Measurements from ENCODE around the gene UNC5A.

The UNC5A gene

DNA sequence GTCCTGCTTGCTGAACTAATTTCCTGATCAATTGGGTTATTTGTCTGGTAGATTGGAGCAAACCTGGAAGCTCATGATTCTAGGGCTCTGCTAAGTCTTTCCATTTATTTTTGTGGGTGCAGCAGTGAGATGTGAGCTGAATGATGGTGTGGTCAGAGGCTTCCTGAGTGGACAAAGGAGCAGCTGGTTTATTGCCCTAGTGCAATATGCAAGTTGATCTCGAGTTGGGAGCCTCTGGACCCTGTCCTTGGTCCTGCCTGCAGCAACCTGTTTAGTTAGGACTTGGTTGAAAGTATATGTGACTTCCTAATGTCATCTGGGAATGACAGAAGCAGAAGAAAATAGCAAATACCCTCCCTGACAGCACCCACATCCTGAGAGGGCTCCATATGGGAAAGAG, 4.2 kb upstream of the UNC5A start:
- H2BK5ac ChIP-seq (ENCODE audit: low read depth, low read length, poor library complexity): no peak overlapping the region
- no peak overlapping the region for H4K8ac ChIP-seq (ENCODE audit: low read depth, low read length)
- no peak overlapping the region for H3K27ac ChIP-seq (ENCODE audit: low read depth, low read length)
- H3K4ac ChIP-seq (ENCODE audit: low read depth, low read length): no peak overlapping the region
- H2BK120ac ChIP-seq (ENCODE audit: insufficient read depth, low read length, poor library complexity): no peak overlapping the region
- H3K27me3 ChIP-seq (ENCODE audit: insufficient read depth, low read length): peaks cover 29% of the 10 kb centered on the region
- H3K79me2 ChIP-seq (ENCODE audit: control insufficient read depth, insufficient read depth, low read length, poor library complexity): no peaks in the 10 kb centered on the region
- DNase-seq: peak; percentile 9 to 41
- H3K14ac ChIP-seq (ENCODE audit: low read length): no peak overlapping the region
- H3K36me3 ChIP-seq (ENCODE audit: control insufficient read depth in 1 of 2, insufficient read depth in 2 of 2, low read length in 2 of 2): no peaks in the 10 kb centered on the region
- no peak overlapping the region for H3K4me2 ChIP-seq (ENCODE audit: low read length)
- H4K91ac ChIP-seq (ENCODE audit: low read depth, low read length): no peak overlapping the region
- H3K23ac ChIP-seq (ENCODE audit: low read length): no peak overlapping the region
- WGBS (ENCODE audit: extremely low coverage, insufficient coverage, insufficient read length): no CpG with 5 or more reads among the region's 1 CpG
- H4K12ac ChIP-seq (ENCODE audit: low read depth, low read length): no peak overlapping the region
- no peak overlapping the region for H2AK5ac ChIP-seq (ENCODE audit: low read length)
- no peak overlapping the region for H2AFZ ChIP-seq (ENCODE audit: insufficient read depth, low read length, poor library complexity)
- H3K4me1 ChIP-seq (ENCODE audit: control insufficient read depth in 1 of 2, insufficient read depth in 2 of 2, low read length in 2 of 2): peaks cover 6 to 8% of the 10 kb centered on the region in 2 experiments
- no peak overlapping the region for H3K18ac ChIP-seq (ENCODE audit: low read length)
- H3K9me3 ChIP-seq (ENCODE audit: insufficient read depth, low read depth, low read length): peaks cover 4% of the 10 kb centered on the region
- no peak overlapping the region for H2BK12ac ChIP-seq (ENCODE audit: low read length)
- no peaks in the 10 kb centered on the region for H3K79me1 ChIP-seq (ENCODE audit: low read length)
- no peak overlapping the region for H3K9ac ChIP-seq (ENCODE audit: low read length)
- H3K4me3 ChIP-seq (ENCODE audit: low read depth, low read length): no peak overlapping the region

GRCh38 chr5:176809544-176810080, 747 bp upstream of the UNC5A start:
- Histone ChIP-seq H2BK12ac (ENCODE audit: low read length) (no peak overlapping the region), H2AK5ac (ENCODE audit: low read length) (no peak overlapping the region), H2AFZ (ENCODE audit: insufficient read depth, low read length, poor library complexity) (no peak overlapping the region), H3K9me3 (ENCODE audit: insufficient read depth, low read depth, low read length) (peaks cover 5% of the 10 kb centered on the region), H2BK120ac (ENCODE audit: insufficient read depth, low read length, poor library complexity) (no peak overlapping the region), H3K4me3 (ENCODE audit: low read depth, low read length) (no peak overlapping the region), H4K12ac (ENCODE audit: low read depth, low read length) (no peak overlapping the region), H3K18ac (ENCODE audit: low read length) (no peak overlapping the region), H3K4me1 (ENCODE audit: control insufficient read depth in 1 of 2, insufficient read depth in 2 of 2, low read length in 2 of 2) (peaks cover 6 to 8% of the 10 kb centered on the region in 2 experiments), H2BK5ac (ENCODE audit: low read depth, low read length, poor library complexity) (no peak overlapping the region), H3K23ac (ENCODE audit: low read length) (no peak overlapping the region), H3K79me1 (ENCODE audit: low read length) (no peaks in the 10 kb centered on the region), H3K14ac (ENCODE audit: low read length) (no peak overlapping the region), H3K27me3 (ENCODE audit: insufficient read depth, low read length) (peaks cover 42% of the 10 kb centered on the region), H3K9ac (ENCODE audit: low read length) (peak overlapping the region; percentile 31), H3K79me2 (ENCODE audit: control insufficient read depth, insufficient read depth, low read length, poor library complexity) (no peaks in the 10 kb centered on the region), H4K8ac (ENCODE audit: low read depth, low read length) (no peak overlapping the region), H3K4me2 (ENCODE audit: low read length) (peak overlapping the region; percentile 95), H3K4ac (ENCODE audit: low read depth, low read length) (no peak overlapping the region), H3K36me3 (ENCODE audit: control insufficient read depth in 1 of 2, insufficient read depth in 2 of 2, low read length in 2 of 2) (no peaks in the 10 kb centered on the region), H4K91ac (ENCODE audit: low read depth, low read length) (no peak overlapping the region), H3K27ac (ENCODE audit: low read depth, low read length) (no peak overlapping the region)
- no CpG with 5 or more reads among the region's 48 CpGs for WGBS (ENCODE audit: extremely low coverage, insufficient coverage, insufficient read length)
- no peak for DNase-seq

- Histone ChIP-seq H4K91ac (ENCODE audit: low read depth, low read length) (no peak overlapping the region), H3K79me2 (ENCODE audit: control insufficient read depth, insufficient read depth, low read length, poor library complexity) (no peaks in the 10 kb centered on the region), H3K14ac (ENCODE audit: low read length) (no peak overlapping the region), H4K8ac (ENCODE audit: low read depth, low read length) (no peak overlapping the region), H3K18ac (ENCODE audit: low read length) (no peak overlapping the region), H4K12ac (ENCODE audit: low read depth, low read length) (no peak overlapping the region), H2AK5ac (ENCODE audit: low read length) (no peak overlapping the region), H2BK12ac (ENCODE audit: low read length) (no peak overlapping the region), H3K4me3 (ENCODE audit: low read depth, low read length) (peak overlapping the region; percentile 30), H3K27me3 (ENCODE audit: insufficient read depth, low read length) (peaks cover 42% of the 10 kb centered on the region), H3K9me3 (ENCODE audit: insufficient read depth, low read depth, low read length) (peaks cover 5% of the 10 kb centered on the region), H3K4me2 (ENCODE audit: low read length) (peak overlapping the region; percentile 95), H3K36me3 (ENCODE audit: control insufficient read depth in 1 of 2, insufficient read depth in 2 of 2, low read length in 2 of 2) (no peaks in the 10 kb centered on the region), H3K9ac (ENCODE audit: low read length) (no peak overlapping the region), H3K4me1 (ENCODE audit: control insufficient read depth in 1 of 2, insufficient read depth in 2 of 2, low read length in 2 of 2) (peaks cover 6 to 8% of the 10 kb centered on the region in 2 experiments), H2BK120ac (ENCODE audit: insufficient read depth, low read length, poor library complexity) (no peak overlapping the region), H3K23ac (ENCODE audit: low read length) (no peak overlapping the region), H2BK5ac (ENCODE audit: low read depth, low read length, poor library complexity) (no peak overlapping the region), H3K4ac (ENCODE audit: low read depth, low read length) (no peak overlapping the region), H3K27ac (ENCODE audit: low read depth, low read length) (no peak overlapping the region), H3K79me1 (ENCODE audit: low read length) (no peaks in the 10 kb centered on the region), H2AFZ (ENCODE audit: insufficient read depth, low read length, poor library complexity) (no peak overlapping the region)
- no CpG with 5 or more reads among the region's 68 CpGs for WGBS (ENCODE audit: extremely low coverage, insufficient coverage, insufficient read length)
- DNase-seq: no peak
These were observed 535 bp downstream of the UNC5A start for GRCh38 chr5:176810687-176811501.

GRCh38 chr5:176812269-176813259, 2.2 kb downstream of the UNC5A start:
- Histone ChIP-seq H3K9ac (ENCODE audit: low read length) (no peak overlapping the region), H4K8ac (ENCODE audit: low read depth, low read length) (no peak overlapping the region), H3K14ac (ENCODE audit: low read length) (no peak overlapping the region), H4K91ac (ENCODE audit: low read depth, low read length) (no peak overlapping the region), H2BK5ac (ENCODE audit: low read depth, low read length, poor library complexity) (no peak overlapping the region), H2AK5ac (ENCODE audit: low read length) (no peak overlapping the region), H3K18ac (ENCODE audit: low read length) (no peak overlapping the region), H3K9me3 (ENCODE audit: insufficient read depth, low read depth, low read length) (peaks cover 5% of the 10 kb centered on the region), H3K4me2 (ENCODE audit: low read length) (no peak overlapping the region), H2BK120ac (ENCODE audit: insufficient read depth, low read length, poor library complexity) (no peak overlapping the region), H3K4me3 (ENCODE audit: low read depth, low read length) (peak overlapping the region; percentile 37), H3K4me1 (ENCODE audit: control insufficient read depth in 1 of 2, insufficient read depth in 2 of 2, low read length in 2 of 2) (peaks cover 7 to 8% of the 10 kb centered on the region in 2 experiments), H3K27me3 (ENCODE audit: insufficient read depth, low read length) (peaks cover 54% of the 10 kb centered on the region), H2BK12ac (ENCODE audit: low read length) (no peak overlapping the region), H3K4ac (ENCODE audit: low read depth, low read length) (no peak overlapping the region), H3K79me2 (ENCODE audit: control insufficient read depth, insufficient read depth, low read length, poor library complexity) (no peaks in the 10 kb centered on the region), H3K27ac (ENCODE audit: low read depth, low read length) (no peak overlapping the region), H3K36me3 (ENCODE audit: control insufficient read depth in 1 of 2, insufficient read depth in 2 of 2, low read length in 2 of 2) (no peaks in the 10 kb centered on the region), H2AFZ (ENCODE audit: insufficient read depth, low read length, poor library complexity) (no peak overlapping the region), H3K79me1 (ENCODE audit: low read length) (no peaks in the 10 kb centered on the region), H3K23ac (ENCODE audit: low read length) (no peak overlapping the region), H4K12ac (ENCODE audit: low read depth, low read length) (no peak overlapping the region)
- DNase-seq: peak in 1 of 2 donors; percentile 23
- WGBS (ENCODE audit: extremely low coverage, insufficient coverage, insufficient read length): no CpG with 5 or more reads among the region's 37 CpGs

Data from trophoblast cell (in vitro differentiated cells and primary cell).